Stimulated activated CD8-positive, alpha-beta memory T cell treated with anti-CD3 and anti-CD28 coated beads, Interleukin-12 subunit alpha, Interleukin-12 subunit beta, amount 100 ng/mL, for 4 hours (primary cell): Measurements from ENCODE around the gene GRID1.
A peak's percentile ranks its signal among the peaks of the same experiment; 100 is the strongest.
"Not testable (repeated sequence)": the region's sequence is repeated elsewhere in the genome, so short reads cannot be mapped to it uniquely, and the experiment has no call there.

ENCODE experiments used
- DNase-seq: peaks from one replicate; pipeline ENCODE4 v3.0.0-alpha.2; 2020; ENCODE audit warnings: low read depth

Gene GRID1

GRCh38 chr10:86391986-86392722, 25.6 kb upstream of the GRID1 start:
- no peak for DNase-seq

GRCh38 chr10:86391236-86391840, 24.7 kb upstream of the GRID1 start:
- no peak for DNase-seq

DNA sequence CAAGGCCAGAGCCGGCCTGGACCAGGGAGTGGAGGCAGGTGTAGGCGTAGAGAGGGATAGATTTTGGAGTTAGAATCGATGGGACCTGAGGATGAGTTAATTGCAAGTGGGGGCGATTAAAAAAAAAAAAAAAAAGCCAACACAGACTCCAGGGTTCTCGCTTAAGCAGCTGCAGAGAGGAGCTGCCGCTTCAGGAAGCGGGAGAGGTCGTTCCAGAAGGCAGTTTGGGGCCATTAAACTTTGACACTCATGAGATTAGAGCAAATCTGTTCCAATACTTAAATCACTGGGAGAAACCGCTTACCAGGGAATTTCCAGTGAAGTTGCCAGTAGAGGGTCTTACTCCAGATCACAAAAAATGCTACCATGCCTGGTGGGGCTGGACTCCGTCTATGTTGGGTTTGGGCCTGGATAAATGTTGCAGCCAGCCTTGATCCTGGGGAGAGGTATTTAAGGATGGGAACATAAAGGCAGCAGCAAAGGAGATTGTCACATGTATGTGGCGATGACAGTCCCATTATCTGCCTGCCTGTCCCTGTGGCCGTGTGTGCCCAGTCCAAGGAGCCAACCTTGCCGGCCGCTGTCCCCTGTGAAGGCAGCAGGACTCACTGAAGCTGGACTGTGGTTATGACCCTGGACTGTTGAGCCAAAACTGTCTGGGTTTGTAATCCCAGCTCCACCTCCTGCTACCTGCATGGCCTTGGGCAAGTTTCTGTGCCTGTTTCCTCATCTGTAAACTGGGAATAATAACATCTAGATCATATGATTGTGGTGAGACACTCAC, 23.9 kb upstream of the GRID1 start:
- DNase-seq = no peak

- no peak for DNase-seq
These were observed 23.0 kb upstream of the GRID1 start for GRCh38 chr10:86389441-86390193.

DNA sequence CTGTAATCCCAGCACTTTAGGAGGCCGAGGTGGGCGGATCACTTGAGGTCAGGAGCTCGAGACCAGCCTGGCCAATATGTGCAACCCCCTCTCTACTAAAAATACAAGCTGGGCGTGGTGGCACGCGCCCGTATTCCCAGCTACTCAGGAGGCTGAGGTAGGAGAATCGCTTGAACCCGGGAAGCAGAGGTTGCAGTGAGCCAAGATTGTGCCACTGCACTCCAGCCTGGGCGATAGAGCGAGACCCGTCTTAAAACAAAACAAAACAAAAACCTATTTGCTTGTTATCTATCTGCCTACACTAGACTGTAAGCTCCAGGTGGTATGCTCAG, 22.5 kb upstream of the GRID1 start:
- not testable (repeated sequence) for DNase-seq

- no peak for DNase-seq
These were observed 21.6 kb upstream of the GRID1 start for GRCh38 chr10:86388119-86388704.

DNA sequence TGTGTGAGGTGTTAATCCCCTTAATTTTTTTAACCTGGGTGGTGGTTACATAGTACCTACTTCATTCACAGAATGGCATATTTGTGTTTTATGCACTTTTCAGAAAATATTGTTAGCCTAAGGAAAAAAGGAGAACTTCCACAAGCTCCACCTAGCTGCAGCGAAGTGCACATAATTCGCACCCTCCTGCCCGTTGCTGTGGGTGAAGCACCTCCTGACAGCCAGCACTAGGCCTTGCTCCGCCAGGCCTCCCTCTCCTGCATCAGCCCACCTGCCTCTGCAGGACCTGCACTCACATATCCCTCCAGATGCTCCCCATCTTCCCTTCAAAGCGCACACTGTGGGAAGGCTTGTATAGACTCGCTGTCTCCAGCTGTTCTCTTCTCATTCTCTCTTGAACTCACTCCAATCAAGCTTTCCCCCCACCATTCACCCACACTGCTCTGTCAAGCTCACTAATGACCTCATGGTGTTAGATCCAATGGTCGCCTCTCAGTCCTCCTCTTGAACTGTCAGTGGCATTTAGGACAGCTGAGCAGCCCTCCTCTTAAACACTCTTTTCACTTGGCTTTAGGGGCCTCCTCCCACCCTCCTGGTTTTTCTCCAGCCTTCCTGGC, 20.7 kb upstream of the GRID1 start:
- DNase-seq = no peak

DNA sequence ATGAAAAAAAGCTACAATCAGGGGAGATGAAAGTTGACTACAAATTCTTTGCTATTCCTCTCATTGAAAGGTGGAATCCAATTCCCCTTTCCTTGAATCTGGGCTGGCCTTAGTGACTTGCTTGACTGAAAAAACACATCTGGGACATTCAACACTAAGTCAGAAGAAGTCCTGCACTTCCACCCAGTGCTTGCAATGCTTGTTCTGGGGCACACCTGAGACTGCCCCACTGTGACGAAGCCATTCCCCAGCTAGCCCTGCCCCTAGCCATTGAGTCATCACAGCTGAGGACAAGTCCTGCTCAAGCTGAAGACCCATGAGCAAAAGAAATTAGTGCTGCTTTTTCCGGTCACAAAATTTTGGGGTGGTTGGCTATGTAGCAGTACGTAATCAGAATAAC, 19.2 kb upstream of the GRID1 start:
- DNase-seq = no peak

GRCh38 chr10:86377797-86378146, 11.2 kb upstream of the GRID1 start:
- no peak for DNase-seq

- peak; percentile 64 for DNase-seq
These were observed 10.5 kb upstream of the GRID1 start for GRCh38 chr10:86376852-86377796.

DNA sequence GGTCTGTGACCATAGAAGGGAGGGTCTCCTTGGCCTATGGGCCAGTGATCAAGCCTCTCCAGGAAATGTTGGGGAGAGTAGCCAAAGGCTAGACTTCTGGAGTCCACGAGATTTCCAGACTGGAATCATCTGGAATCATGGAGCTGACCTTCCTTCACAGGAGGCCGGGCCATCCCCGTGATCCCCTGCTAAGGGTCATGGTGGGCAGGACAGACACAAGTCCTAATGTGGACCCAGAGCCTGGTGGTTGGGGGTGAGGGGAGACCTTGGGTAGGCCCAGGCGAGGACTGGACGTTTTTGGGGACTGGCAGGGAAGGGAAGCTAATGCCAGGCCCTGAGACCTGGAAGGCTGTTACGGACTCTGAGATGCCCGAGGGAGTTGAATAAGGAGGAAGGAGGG, 9.8 kb upstream of the GRID1 start:
- no peak for DNase-seq

GRCh38 chr10:86375204-86375603, 8.6 kb upstream of the GRID1 start:
- DNase-seq = no peak

DNA sequence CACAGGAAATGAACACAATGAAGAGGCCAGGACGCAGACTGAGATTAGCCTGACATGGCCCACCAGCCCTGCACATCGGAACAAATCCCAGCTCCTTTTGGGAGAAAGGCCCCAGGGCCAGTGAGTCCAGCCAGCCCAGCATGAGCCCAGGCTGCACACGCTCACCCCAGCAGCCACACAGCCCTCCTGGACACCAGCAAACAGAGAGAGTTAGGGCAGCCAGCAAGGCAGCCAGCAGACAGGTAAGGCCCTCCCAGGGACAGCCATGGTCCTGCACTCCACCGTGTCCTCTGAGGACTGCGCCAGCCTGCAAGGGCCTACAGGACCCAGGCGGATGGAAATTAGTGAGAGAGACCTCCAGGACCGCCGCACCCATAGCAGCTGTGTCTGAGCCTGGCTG, 8.1 kb upstream of the GRID1 start:
- no peak for DNase-seq

- no peak for DNase-seq
These were observed 7.2 kb upstream of the GRID1 start for GRCh38 chr10:86373828-86374227.

DNA sequence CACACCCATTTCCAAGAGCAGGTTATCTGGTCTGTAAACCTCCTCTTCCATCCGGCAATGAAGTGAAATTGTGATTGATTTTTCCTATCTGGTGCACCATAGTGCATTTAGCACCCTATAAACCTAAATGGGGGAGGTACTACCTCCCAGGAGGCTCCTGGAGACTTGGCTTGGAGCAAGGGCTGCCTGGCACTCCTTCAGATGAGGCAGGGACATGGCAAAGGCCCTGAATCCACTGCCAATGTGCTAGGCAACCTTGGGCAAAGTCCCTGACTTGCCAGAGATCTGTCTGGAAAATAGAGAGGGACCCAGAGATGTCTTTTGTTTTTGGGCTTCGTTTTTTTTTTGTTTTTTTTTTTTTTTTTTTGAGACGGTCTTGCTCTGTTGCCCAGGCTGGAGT, 6.7 kb upstream of the GRID1 start:
- DNase-seq = no peak

DNA sequence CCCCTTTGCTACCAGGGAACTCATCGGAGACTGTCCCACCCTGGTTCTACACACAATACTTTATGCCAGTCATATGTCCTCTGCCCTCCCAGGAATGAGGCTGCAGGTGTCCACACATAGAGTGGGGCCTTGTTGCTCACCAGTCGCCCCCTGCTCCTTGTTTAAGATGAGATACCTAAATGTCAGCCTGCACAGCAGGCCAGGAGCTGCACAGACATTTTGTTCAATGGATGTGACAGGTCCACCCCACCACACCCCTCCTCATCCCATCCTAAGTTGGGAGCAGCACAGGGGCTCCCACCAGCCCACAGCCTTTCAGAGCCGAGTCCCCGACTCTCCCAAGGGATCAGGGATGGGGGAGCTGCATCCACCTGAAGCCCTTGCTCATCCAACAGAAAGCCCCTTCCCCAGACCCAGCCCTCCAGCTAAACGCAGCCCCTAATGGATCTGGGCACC, 6.2 kb upstream of the GRID1 start:
- no peak for DNase-seq

DNA sequence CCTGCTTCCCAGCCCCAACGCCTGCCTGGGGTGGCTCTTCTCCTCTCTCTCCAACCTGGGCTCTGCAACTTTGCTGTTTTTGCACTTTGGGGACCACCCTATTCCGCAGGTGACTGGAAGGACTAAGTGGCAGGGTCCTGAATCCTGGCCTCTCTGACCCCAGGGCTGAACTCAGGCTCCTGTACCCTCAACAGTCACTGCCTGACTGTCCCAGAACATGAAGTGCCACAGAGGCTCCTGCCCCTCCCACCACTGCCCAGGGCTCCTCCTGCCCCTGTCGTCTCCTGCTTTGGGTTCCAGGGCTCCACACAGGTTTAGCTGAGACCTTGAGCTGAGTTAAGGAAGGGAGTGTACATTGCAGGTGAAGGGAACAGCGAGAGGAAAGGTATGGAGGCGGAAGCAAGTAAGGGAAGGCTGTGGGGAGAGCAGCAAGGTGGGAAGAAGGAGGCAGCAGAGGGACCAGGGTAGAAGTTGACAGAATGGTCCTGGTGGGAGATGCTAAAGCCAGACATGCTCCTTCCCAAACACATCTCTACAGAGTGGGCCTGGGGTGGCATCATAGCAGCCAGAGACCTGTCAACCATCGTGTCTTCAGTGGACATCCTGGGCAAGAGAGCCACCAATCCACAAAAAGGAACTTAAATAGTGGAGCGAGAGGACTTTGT, 5.7 kb upstream of the GRID1 start:
- DNase-seq = no peak

- DNase-seq = no peak
These were observed 5.1 kb upstream of the GRID1 start for GRCh38 chr10:86371691-86372090.

GRCh38 chr10:86371116-86371515, 4.5 kb upstream of the GRID1 start:
- DNase-seq = no peak

DNA sequence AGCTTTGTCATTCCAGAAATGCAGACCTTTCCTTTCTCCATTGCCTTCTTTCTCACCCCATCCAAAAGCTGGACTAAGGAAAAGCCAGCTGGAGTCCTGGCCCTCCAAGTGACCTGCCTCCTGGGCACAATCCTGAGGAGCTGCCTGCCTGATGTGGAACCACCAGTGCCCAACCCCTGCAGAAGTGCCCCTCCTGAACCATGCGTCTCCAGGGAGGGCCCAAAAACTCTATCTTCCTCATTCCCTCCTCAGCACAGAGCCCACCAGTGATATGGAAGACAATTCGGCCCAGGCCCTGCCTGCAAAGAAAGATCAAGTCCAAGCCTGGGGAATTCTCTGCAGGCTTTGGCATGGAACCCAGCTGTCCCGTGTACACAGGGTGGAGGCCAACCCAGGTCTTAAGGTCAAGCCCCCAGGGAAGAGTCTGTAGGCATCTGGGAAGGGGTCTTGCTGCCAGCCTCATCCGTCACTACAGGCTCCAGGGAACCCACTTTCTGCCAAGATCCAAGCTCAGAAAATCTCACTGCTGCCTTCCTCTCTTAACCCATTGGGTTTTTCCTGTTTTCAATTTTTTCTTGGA, 3.5 kb upstream of the GRID1 start:
- DNase-seq = no peak
